Trophoblast cell (in vitro differentiated cells and primary cell): ENCODE results near the gene TREML1.

Source experiments
- DNase-seq, 2 donors: peaks; one replicate each; pipeline ENCODE4 v3.0.0-alpha.2; 2016
- H2AFZ ChIP-seq: 2 replicates; pipeline ENCODE4 v1.6.1; 2013; ENCODE audit warnings: low read length, moderate library complexity, mild to moderate bottlenecking; ENCODE audit not compliant: insufficient read depth, poor library complexity
- H2AK5ac ChIP-seq: 2 replicates; pipeline ENCODE4 v1.6.1; 2013; ENCODE audit warnings: mild to moderate bottlenecking, low read length
- H2BK120ac ChIP-seq: 2 replicates; pipeline ENCODE4 v1.6.1; 2013; ENCODE audit warnings: low read length, mild to moderate bottlenecking, moderate library complexity; ENCODE audit not compliant: insufficient read depth, poor library complexity
- H2BK12ac ChIP-seq: 2 replicates; pipeline ENCODE4 v1.6.1; 2013; ENCODE audit warnings: mild to moderate bottlenecking, low read length, moderate library complexity
- H2BK5ac ChIP-seq: 2 replicates; pipeline ENCODE4 v1.6.1; 2013; ENCODE audit warnings: low read length, low read depth, moderate library complexity, mild to moderate bottlenecking; ENCODE audit not compliant: poor library complexity
- H3K14ac ChIP-seq: 2 replicates; pipeline ENCODE4 v1.6.1; 2013; ENCODE audit warnings: mild to moderate bottlenecking, low read length
- H3K18ac ChIP-seq: 2 replicates; pipeline ENCODE4 v1.6.1; 2013; ENCODE audit warnings: mild to moderate bottlenecking, low read length
- H3K23ac ChIP-seq: 2 replicates; pipeline ENCODE4 v1.6.1; 2013; ENCODE audit warnings: low read length
- H3K27ac ChIP-seq: 2 replicates; pipeline ENCODE4 v1.5.1; 2013; ENCODE audit warnings: low read depth, mild to moderate bottlenecking, inconsistent platforms, low read length, moderate library complexity
- H3K27me3 ChIP-seq: 2 replicates; pipeline ENCODE4 v1.6.1; 2013; ENCODE audit warnings: inconsistent platforms, mild to moderate bottlenecking, low read length, moderate library complexity; ENCODE audit not compliant: insufficient read depth
- H3K36me3 ChIP-seq, 2 experiments: 1 replicate in 1 of 2; 2 replicates in 1 of 2; pipeline ENCODE4 v1.6.1; 2013; ENCODE audit warnings: low read length in 2 of 2, mild to moderate bottlenecking in 2 of 2, moderate library complexity in 1 of 2; ENCODE audit not compliant: insufficient read depth in 2 of 2, control insufficient read depth in 1 of 2
- H3K4ac ChIP-seq: 2 replicates; pipeline ENCODE4 v1.6.1; 2013; ENCODE audit warnings: low read depth, mild to moderate bottlenecking, low read length, moderate library complexity
- H3K4me1 ChIP-seq, 2 experiments: 1 replicate in 1 of 2; 2 replicates in 1 of 2; pipeline ENCODE4 v1.6.1; 2013; ENCODE audit warnings: low read length in 2 of 2, mild to moderate bottlenecking in 2 of 2, moderate library complexity in 1 of 2; ENCODE audit not compliant: insufficient read depth in 2 of 2, control insufficient read depth in 1 of 2
- H3K4me2 ChIP-seq: 2 replicates; pipeline ENCODE4 v1.6.1; 2013; ENCODE audit warnings: inconsistent platforms, mild to moderate bottlenecking, low read length, moderate library complexity
- H3K4me3 ChIP-seq: 2 replicates; pipeline ENCODE4 v1.5.1; 2013; ENCODE audit warnings: mild to moderate bottlenecking, low read depth, low read length, inconsistent platforms
- H3K79me1 ChIP-seq: one replicate; pipeline ENCODE4 v1.6.1; 2013; ENCODE audit warnings: low read length
- H3K79me2 ChIP-seq: 2 replicates; pipeline ENCODE4 v1.6.1; 2013; ENCODE audit warnings: low read length, mild to moderate bottlenecking; ENCODE audit not compliant: control insufficient read depth, insufficient read depth, poor library complexity
- H3K9ac ChIP-seq: 2 replicates; pipeline ENCODE4 v1.6.1; 2013; ENCODE audit warnings: mild to moderate bottlenecking, low read length
- H3K9me3 ChIP-seq: 2 replicates; pipeline ENCODE4 v1.6.1; 2013; ENCODE audit warnings: low read depth, mild to moderate bottlenecking, control low read depth, inconsistent platforms, low read length; ENCODE audit not compliant: insufficient read depth
- H4K12ac ChIP-seq: 2 replicates; pipeline ENCODE4 v1.6.1; 2013; ENCODE audit warnings: low read depth, mild to moderate bottlenecking, low read length, moderate library complexity
- H4K8ac ChIP-seq: 2 replicates; pipeline ENCODE4 v1.6.1; 2013; ENCODE audit warnings: low read depth, mild to moderate bottlenecking, low read length, moderate library complexity
- H4K91ac ChIP-seq: one replicate; pipeline ENCODE4 v1.6.1; 2013; ENCODE audit warnings: low read depth, mild to moderate bottlenecking, low read length, moderate library complexity
- WGBS: extraction: QIAGEN DNeasy Blood & Tissue Kit; methylation state at CpG from one replicate; pipeline ENCODE4 v1.1.7; 2013; ENCODE audit warnings: missing lambda C conversion rate; ENCODE audit not compliant: insufficient read length, insufficient coverage; ENCODE audit errors: extremely low coverage; 5-methylcytosine and 5-hydroxymethylcytosine counted together

Gene TREML1

DNA sequence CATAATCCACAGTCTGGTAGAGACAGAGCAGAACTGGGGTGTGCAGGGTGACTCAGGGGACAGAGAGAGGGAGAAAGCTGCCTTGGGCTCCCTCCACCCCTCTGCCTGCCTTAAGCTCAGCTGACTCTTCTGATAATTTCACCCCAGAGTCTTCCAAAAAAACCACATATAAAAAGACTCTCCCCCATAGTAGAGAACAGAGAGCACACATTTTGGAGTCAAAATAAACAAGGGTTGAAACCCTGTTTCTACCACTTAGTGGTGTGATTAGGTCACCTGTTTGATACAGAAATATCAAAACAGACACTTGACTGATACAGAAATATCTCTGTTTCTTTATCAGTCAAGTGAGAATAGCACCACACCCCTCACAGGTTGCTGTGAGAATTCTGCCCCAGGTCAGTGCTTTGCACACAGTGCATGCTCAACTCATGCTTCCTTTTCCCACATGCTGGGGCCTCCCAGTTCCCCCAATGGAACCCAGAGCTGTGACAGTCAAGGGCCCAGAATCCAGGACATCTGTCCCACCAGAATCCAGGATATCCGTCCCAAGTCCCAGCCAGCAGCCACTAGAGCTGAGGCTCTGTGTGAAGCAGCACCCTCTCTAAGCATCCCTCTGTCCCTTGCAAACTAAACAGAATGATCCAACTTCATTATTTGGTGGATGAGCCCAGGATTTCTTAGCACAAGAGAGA lies 45.6 kb upstream of the TREML1 start:
- Histone ChIP-seq H3K79me1 (no peaks in the 10 kb centered on the region), H4K91ac (no peak overlapping the region), H3K14ac (no peak overlapping the region), H4K8ac (no peak overlapping the region), H3K9me3 (peaks cover 2% of the 10 kb centered on the region), H3K9ac (no peak overlapping the region), H3K4ac (no peak overlapping the region), H2BK5ac (no peak overlapping the region), H3K27ac (no peak overlapping the region), H2BK120ac (no peak overlapping the region), H3K79me2 (no peaks in the 10 kb centered on the region), H3K4me3 (no peak overlapping the region), H2AFZ (no peak overlapping the region), H4K12ac (no peak overlapping the region), H2AK5ac (no peak overlapping the region), H3K36me3 (no peaks in the 10 kb centered on the region), H3K18ac (no peak overlapping the region), H3K4me2 (no peak overlapping the region), H2BK12ac (no peak overlapping the region), H3K4me1 (peaks cover 0 to 4% of the 10 kb centered on the region in 2 experiments), H3K27me3 (no peaks in the 10 kb centered on the region), H3K23ac (no peak overlapping the region)
- WGBS, result no CpG with 5 or more reads among the region's 1 CpG
- no peak for DNase-seq

- Histone ChIP-seq H3K23ac (no peak overlapping the region), H3K27ac (no peak overlapping the region), H4K12ac (no peak overlapping the region), H3K4me3 (no peak overlapping the region), H3K18ac (no peak overlapping the region), H3K9me3 (peaks cover 2% of the 10 kb centered on the region), H2BK12ac (no peak overlapping the region), H3K9ac (no peak overlapping the region), H4K8ac (no peak overlapping the region), H3K36me3 (no peaks in the 10 kb centered on the region), H2BK120ac (no peak overlapping the region), H3K4me1 (peaks cover 0 to 4% of the 10 kb centered on the region in 2 experiments), H3K27me3 (no peaks in the 10 kb centered on the region), H3K14ac (no peak overlapping the region), H3K4ac (no peak overlapping the region), H4K91ac (no peak overlapping the region), H3K79me1 (no peaks in the 10 kb centered on the region), H2BK5ac (no peak overlapping the region), H3K4me2 (no peak overlapping the region), H3K79me2 (no peaks in the 10 kb centered on the region), H2AK5ac (no peak overlapping the region), H2AFZ (no peak overlapping the region)
- DNase-seq, result no peak
- no CpG with 5 or more reads among the region's 3 CpGs for WGBS
Measured at GRCh38 chr6:41197234-41197633, 43.1 kb upstream of the TREML1 start.

- no peak overlapping the region for H3K14ac ChIP-seq
- H3K36me3 ChIP-seq, result no peaks in the 10 kb centered on the region
- H3K27ac ChIP-seq, result no peak overlapping the region
- WGBS, result no CpG with 5 or more reads among the region's 3 CpGs
- H2AK5ac ChIP-seq, result no peak overlapping the region
- H4K8ac ChIP-seq, result no peak overlapping the region
- DNase-seq, result no peak
- H3K79me2 ChIP-seq, result no peaks in the 10 kb centered on the region
- no peak overlapping the region for H2BK5ac ChIP-seq
- no peak overlapping the region for H3K23ac ChIP-seq
- H4K91ac ChIP-seq, result no peak overlapping the region
- no peaks in the 10 kb centered on the region for H3K79me1 ChIP-seq
- H3K27me3 ChIP-seq, result no peaks in the 10 kb centered on the region
- no peak overlapping the region for H2BK12ac ChIP-seq
- no peak overlapping the region for H3K18ac ChIP-seq
- no peak overlapping the region for H2AFZ ChIP-seq
- no peak overlapping the region for H2BK120ac ChIP-seq
- no peak overlapping the region for H3K4me2 ChIP-seq
- H3K9ac ChIP-seq, result no peak overlapping the region
- peaks cover 1% of the 10 kb centered on the region for H3K9me3 ChIP-seq
- no peaks in the 10 kb centered on the region for H3K4me1 ChIP-seq
- no peak overlapping the region for H4K12ac ChIP-seq
- no peak overlapping the region for H3K4me3 ChIP-seq
- H3K4ac ChIP-seq, result no peak overlapping the region
Measured at GRCh38 chr6:41194386-41194785, 40.2 kb upstream of the TREML1 start.

DNA sequence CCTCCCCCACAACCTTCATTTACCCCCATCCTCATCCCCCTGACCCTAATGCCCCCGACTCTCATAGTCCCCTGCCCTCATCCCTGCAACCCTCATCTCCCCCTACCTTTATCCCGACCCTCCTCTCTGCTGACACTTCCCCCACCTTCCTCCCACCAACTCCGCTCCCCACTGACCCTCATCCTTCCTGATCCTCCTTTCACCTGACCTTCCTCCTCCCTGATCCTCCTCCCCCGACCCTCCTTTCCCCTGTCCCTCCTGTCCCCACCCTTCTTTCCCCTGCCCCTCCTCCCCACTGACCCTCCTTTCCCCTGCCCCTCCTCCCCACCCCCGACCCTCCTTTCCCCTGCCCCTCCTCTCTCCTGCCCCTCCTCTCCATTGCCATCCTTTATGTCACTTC lies 39.7 kb upstream of the TREML1 start:
- H2BK5ac ChIP-seq, result no peak overlapping the region
- H2BK12ac ChIP-seq, result no peak overlapping the region
- no peak overlapping the region for H3K14ac ChIP-seq
- H4K91ac ChIP-seq, result no peak overlapping the region
- H3K79me1 ChIP-seq, result no peaks in the 10 kb centered on the region
- no peak overlapping the region for H3K27ac ChIP-seq
- H3K18ac ChIP-seq, result no peak overlapping the region
- H2AK5ac ChIP-seq, result no peak overlapping the region
- H4K12ac ChIP-seq, result no peak overlapping the region
- no peak for DNase-seq
- no peak overlapping the region for H3K4ac ChIP-seq
- no peak overlapping the region for H4K8ac ChIP-seq
- H3K4me2 ChIP-seq, result no peak overlapping the region
- H3K23ac ChIP-seq, result no peak overlapping the region
- H3K27me3 ChIP-seq, result no peaks in the 10 kb centered on the region
- no peak overlapping the region for H2BK120ac ChIP-seq
- no peaks in the 10 kb centered on the region for H3K79me2 ChIP-seq
- H3K9me3 ChIP-seq, result peaks cover 1% of the 10 kb centered on the region
- no peaks in the 10 kb centered on the region for H3K36me3 ChIP-seq
- WGBS, result 100% methylated on average over 1 of the region's 5 CpGs
- no peak overlapping the region for H3K4me3 ChIP-seq
- no peaks in the 10 kb centered on the region for H3K4me1 ChIP-seq
- H3K9ac ChIP-seq, result no peak overlapping the region
- no peak overlapping the region for H2AFZ ChIP-seq
